WERI-Rb-1 (cell line): Measurements from ENCODE around the gene CHMP2B.

Experiments
- DNase-seq: peaks from one replicate; pipeline ENCODE4 v3.0.0-alpha.2; 2020
- H3K27ac ChIP-seq: fragments of 250-450 bp; sonication (Bioruptor Pico); 2 replicates; pipeline ENCODE4 v1.5.1; 2020; ENCODE audit warnings: mild to moderate bottlenecking, moderate library complexity
- H3K27me3 ChIP-seq: fragments of 250-450 bp; sonication (Bioruptor Pico); 2 replicates; pipeline ENCODE4 v1.5.1; 2021; ENCODE audit warnings: mild to moderate bottlenecking, low read depth, moderate library complexity; ENCODE audit not compliant: insufficient read depth, severe bottlenecking
- H3K36me3 ChIP-seq: fragments of 250-450 bp; sonication (Bioruptor Pico); 2 replicates; pipeline ENCODE4 v1.5.1; 2020; ENCODE audit warnings: mild to moderate bottlenecking, moderate library complexity
- H3K4me3 ChIP-seq: 2 replicates; pipeline ENCODE4 v1.5.1; 2011; ENCODE audit warnings: low read depth, mild to moderate bottlenecking, control low read depth, low read length
- H3K9me3 ChIP-seq: fragments of 250-450 bp; sonication (Bioruptor Pico); 2 replicates; pipeline ENCODE4 v1.5.1; 2021; ENCODE audit warnings: mild to moderate bottlenecking, moderate library complexity; ENCODE audit not compliant: severe bottlenecking
- CTCF ChIP-seq: IDR thresholded peaks from 2 replicates; pipeline ENCODE4 v1.5.1; 2011; ENCODE audit warnings: low read depth, mild to moderate bottlenecking, control low read depth, inconsistent platforms, low read length

CHMP2B gene

GRCh38 chr3:87191175-87191574, 35.9 kb upstream of the CHMP2B start:
- H3K4me3 ChIP-seq: no peak overlapping the region
- H3K36me3 ChIP-seq: no peaks in the 10 kb centered on the region
- no peaks in the 10 kb centered on the region for H3K9me3 ChIP-seq
- no peaks in the 10 kb centered on the region for H3K27me3 ChIP-seq
- DNase-seq: no peak
- TF ChIP-seq CTCF: no peak
- H3K27ac ChIP-seq: no peak overlapping the region

- H3K9me3 ChIP-seq: no peaks in the 10 kb centered on the region
- DNase-seq: no peak
- H3K27ac ChIP-seq: no peak overlapping the region
- TF ChIP-seq CTCF: no peak
- H3K36me3 ChIP-seq: no peaks in the 10 kb centered on the region
- no peaks in the 10 kb centered on the region for H3K27me3 ChIP-seq
- H3K4me3 ChIP-seq: no peak overlapping the region
Measured at GRCh38 chr3:87191641-87192040, 35.5 kb upstream of the CHMP2B start.

GRCh38 chr3:87196879-87197278, 30.2 kb upstream of the CHMP2B start:
- no peak for TF ChIP-seq CTCF
- H3K27ac ChIP-seq: no peak overlapping the region
- H3K36me3 ChIP-seq: no peaks in the 10 kb centered on the region
- H3K27me3 ChIP-seq: no peaks in the 10 kb centered on the region
- no peak overlapping the region for H3K4me3 ChIP-seq
- H3K9me3 ChIP-seq: no peaks in the 10 kb centered on the region
- no peak for DNase-seq

GRCh38 chr3:87197531-87197930, 29.6 kb upstream of the CHMP2B start:
- DNase-seq: no peak
- Histone ChIP-seq H3K36me3 (no peaks in the 10 kb centered on the region), H3K9me3 (no peaks in the 10 kb centered on the region), H3K27ac (no peak overlapping the region), H3K27me3 (no peaks in the 10 kb centered on the region), H3K4me3 (no peak overlapping the region)
- no peak for TF ChIP-seq CTCF

- Histone ChIP-seq H3K9me3 (no peaks in the 10 kb centered on the region), H3K27me3 (no peaks in the 10 kb centered on the region), H3K36me3 (no peaks in the 10 kb centered on the region), H3K27ac (no peak overlapping the region), H3K4me3 (no peak overlapping the region)
- DNase-seq: no peak
- no peak for TF ChIP-seq CTCF
Measured at GRCh38 chr3:87198774-87199173, 28.3 kb upstream of the CHMP2B start.

- no peaks in the 10 kb centered on the region for H3K9me3 ChIP-seq
- DNase-seq: no peak
- H3K27me3 ChIP-seq: no peaks in the 10 kb centered on the region
- H3K4me3 ChIP-seq: no peak overlapping the region
- H3K27ac ChIP-seq: no peak overlapping the region
- TF ChIP-seq CTCF: no peak
- no peaks in the 10 kb centered on the region for H3K36me3 ChIP-seq
Measured at GRCh38 chr3:87199628-87200027, 27.5 kb upstream of the CHMP2B start.
